BE2C (cell line): Measurements from ENCODE around the gene MAPK13.
"Not testable (repeated sequence)": the region's sequence is repeated elsewhere in the genome, so short reads cannot be mapped to it uniquely, and the experiment has no call there.

Source experiments
- DNase-seq: peaks from one replicate; pipeline ENCODE4 v3.0.0-alpha.2; 2020
- H3K27me3 ChIP-seq: fragments of 250-450 bp; sonication (Bioruptor Pico); 2 replicates; pipeline ENCODE4 v1.5.1; 2020; ENCODE audit warnings: mild to moderate bottlenecking
- H3K36me3 ChIP-seq: fragments of 250-450 bp; sonication (Bioruptor Pico); 2 replicates; pipeline ENCODE4 v1.5.1; 2020; ENCODE audit warnings: mild to moderate bottlenecking
- H3K4me1 ChIP-seq: fragments of 250-450 bp; sonication (Bioruptor Pico); 2 replicates; pipeline ENCODE4 v1.5.1; 2020
- H3K4me3 ChIP-seq: 2 replicates; pipeline ENCODE4 v1.5.1; 2011; ENCODE audit warnings: low read depth, low read length
- H3K9me3 ChIP-seq: fragments of 250-450 bp; sonication (Bioruptor Pico); 2 replicates; pipeline ENCODE4 v1.5.1; 2020
- TF ChIP-seq, protein P1 (sequence below): IDR thresholded peaks from 2 replicates; pipeline ENCODE4 v1.5.1; 2012; ENCODE audit warnings: mild to moderate bottlenecking, low read depth, low read length

MAPK13 gene

GRCh38 chr6:36120979-36121786 is 9.1 kb upstream of the MAPK13 start:
- Histone ChIP-seq H3K4me1 (peaks cover 4% of the 10 kb centered on the region), H3K27me3 (no peaks in the 10 kb centered on the region), H3K9me3 (no peaks in the 10 kb centered on the region), H3K36me3 (no peaks in the 10 kb centered on the region), H3K4me3 (no peak overlapping the region)
- DNase-seq = no peak
- TF ChIP-seq, protein P1, sequence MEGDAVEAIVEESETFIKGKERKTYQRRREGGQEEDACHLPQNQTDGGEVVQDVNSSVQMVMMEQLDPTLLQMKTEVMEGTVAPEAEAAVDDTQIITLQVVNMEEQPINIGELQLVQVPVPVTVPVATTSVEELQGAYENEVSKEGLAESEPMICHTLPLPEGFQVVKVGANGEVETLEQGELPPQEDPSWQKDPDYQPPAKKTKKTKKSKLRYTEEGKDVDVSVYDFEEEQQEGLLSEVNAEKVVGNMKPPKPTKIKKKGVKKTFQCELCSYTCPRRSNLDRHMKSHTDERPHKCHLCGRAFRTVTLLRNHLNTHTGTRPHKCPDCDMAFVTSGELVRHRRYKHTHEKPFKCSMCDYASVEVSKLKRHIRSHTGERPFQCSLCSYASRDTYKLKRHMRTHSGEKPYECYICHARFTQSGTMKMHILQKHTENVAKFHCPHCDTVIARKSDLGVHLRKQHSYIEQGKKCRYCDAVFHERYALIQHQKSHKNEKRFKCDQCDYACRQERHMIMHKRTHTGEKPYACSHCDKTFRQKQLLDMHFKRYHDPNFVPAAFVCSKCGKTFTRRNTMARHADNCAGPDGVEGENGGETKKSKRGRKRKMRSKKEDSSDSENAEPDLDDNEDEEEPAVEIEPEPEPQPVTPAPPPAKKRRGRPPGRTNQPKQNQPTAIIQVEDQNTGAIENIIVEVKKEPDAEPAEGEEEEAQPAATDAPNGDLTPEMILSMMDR = no peak

DNA sequence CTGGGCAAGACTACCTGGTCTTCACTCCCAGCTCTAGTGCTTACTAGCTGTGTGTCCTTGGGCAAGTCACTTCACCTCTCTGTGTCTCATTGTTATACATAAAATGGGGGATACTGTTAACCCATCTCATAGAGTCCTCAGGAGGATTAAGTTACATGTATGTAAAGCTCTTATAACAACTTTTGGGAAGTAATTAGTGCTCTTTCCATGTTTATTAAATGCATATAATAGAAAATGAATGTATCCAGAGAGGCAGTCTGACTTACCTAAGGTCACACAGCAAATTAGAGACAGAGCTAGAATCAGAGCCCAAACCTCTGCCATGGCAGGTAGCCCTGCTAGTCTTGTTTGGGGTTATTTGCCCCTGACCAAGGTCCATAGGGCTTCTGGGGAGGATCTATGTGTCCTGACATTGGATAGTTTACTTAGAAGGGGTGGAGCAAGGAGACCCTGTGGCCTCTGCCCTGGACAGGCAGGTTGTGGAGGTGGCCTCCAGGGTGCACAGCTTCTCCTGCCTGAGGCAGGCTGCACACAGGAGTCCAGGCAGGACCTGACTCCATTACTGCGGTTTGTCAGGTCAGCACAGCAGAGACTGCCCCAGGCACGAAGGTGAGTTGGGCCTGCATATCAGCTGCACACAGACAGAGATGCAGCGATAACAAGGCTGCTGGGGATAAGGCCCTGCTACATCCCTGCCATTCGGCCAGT is 8.4 kb upstream of the MAPK13 start:
- no peak for DNase-seq
- Histone ChIP-seq H3K4me3 (no peak overlapping the region), H3K4me1 (peaks cover 4% of the 10 kb centered on the region), H3K9me3 (no peaks in the 10 kb centered on the region), H3K27me3 (no peaks in the 10 kb centered on the region), H3K36me3 (no peaks in the 10 kb centered on the region)
- TF ChIP-seq, protein P1 = no peak

DNA sequence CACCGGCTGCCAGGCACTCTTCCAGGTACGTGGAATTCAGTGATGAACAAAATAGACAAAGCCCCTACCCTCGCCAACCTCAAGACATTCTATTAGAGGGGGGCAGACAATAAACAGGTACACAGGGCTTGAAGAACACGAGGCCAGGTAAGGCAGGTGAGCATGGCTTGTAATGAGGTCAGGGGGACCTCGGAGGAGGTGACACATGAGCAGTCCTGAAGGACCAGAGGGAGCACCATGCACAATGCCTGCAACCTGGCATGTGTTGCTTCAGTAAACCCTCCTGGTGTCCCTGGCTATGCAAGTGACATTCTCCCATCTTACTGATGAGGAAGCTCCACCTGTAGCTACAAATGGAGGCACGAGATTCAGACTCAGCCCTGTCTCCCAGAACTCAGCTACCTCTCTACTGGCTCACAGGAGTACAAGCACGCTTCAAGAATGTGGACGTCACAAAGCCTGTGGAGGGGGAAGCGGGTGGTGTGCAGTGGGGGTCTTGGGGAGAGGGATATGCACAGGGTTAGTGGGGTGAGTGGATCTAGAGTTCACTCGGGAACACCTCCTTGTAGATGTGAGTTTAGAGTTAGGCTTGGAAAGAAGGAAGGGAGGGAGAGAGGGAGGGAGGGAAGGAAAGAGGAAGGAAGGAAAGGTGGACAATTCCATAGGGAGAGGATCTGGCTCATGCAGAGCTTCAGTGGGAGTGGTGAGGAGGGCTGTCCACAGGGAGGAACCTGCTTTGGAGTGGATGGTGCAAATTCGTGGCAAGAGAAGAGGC is 7.6 kb upstream of the MAPK13 start:
- no peak for DNase-seq
- Histone ChIP-seq H3K4me1 (peaks cover 4% of the 10 kb centered on the region), H3K27me3 (no peaks in the 10 kb centered on the region), H3K36me3 (no peaks in the 10 kb centered on the region), H3K9me3 (no peaks in the 10 kb centered on the region), H3K4me3 (no peak overlapping the region)
- TF ChIP-seq, protein P1 = no peak

- H3K9me3 ChIP-seq = no peaks in the 10 kb centered on the region
- peak; percentile 82 for DNase-seq
- peaks cover 5% of the 10 kb centered on the region for H3K4me1 ChIP-seq
- no peak overlapping the region for H3K4me3 ChIP-seq
- TF ChIP-seq, protein P1 = peak; percentile 77
- H3K27me3 ChIP-seq = no peaks in the 10 kb centered on the region
- no peaks in the 10 kb centered on the region for H3K36me3 ChIP-seq
Observed at GRCh38 chr6:36123270-36124139, 6.8 kb upstream of the MAPK13 start.

- H3K4me1 ChIP-seq, DNase-seq, H3K4me3 ChIP-seq, H3K36me3 ChIP-seq, H3K27me3 ChIP-seq, H3K9me3 ChIP-seq: not testable (repeated sequence)
Observed at GRCh38 chr6:36124346-36124745, 6.0 kb upstream of the MAPK13 start.

DNA sequence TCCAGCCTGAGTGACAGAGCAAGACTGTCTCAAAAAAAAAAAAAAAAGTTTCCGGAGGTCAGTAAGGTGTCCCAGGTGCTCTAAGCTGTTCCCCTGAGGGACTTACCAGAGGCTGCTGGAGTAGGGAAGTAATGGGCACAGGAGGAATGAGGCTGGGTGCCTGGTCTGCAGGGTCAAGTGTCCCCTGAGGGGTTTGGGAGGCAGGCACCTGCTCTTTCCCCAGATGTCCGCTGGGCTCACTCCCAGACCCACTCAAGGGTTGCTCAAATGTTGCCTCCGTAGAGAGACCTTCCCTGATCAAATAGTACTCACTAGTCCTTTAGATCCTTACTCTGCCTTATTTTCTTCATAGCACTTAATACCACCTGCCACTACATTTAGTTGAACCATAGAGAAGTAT is 5.4 kb upstream of the MAPK13 start:
- H3K4me1 ChIP-seq = peaks cover 8% of the 10 kb centered on the region

More for the DNA sequence above, 5.4 kb upstream of the MAPK13 start:
- no peaks in the 10 kb centered on the region for H3K36me3 ChIP-seq
- TF ChIP-seq, protein P1 = no peak
- H3K9me3 ChIP-seq = no peaks in the 10 kb centered on the region
- no peak overlapping the region for H3K4me3 ChIP-seq
- no peak for DNase-seq
- H3K27me3 ChIP-seq = no peaks in the 10 kb centered on the region
